GM19395 (cell line): ENCODE results near the gene CDKAL1.

Source experiments
- ATAC-seq: cut with Tn5 transposase; IDR thresholded peaks from one replicate; pipeline ENCODE4 v1.9.1; 2021; ENCODE audit warnings: mild to moderate bottlenecking, moderate library complexity; ENCODE audit not compliant: unreplicated experiment

The CDKAL1 gene

DNA sequence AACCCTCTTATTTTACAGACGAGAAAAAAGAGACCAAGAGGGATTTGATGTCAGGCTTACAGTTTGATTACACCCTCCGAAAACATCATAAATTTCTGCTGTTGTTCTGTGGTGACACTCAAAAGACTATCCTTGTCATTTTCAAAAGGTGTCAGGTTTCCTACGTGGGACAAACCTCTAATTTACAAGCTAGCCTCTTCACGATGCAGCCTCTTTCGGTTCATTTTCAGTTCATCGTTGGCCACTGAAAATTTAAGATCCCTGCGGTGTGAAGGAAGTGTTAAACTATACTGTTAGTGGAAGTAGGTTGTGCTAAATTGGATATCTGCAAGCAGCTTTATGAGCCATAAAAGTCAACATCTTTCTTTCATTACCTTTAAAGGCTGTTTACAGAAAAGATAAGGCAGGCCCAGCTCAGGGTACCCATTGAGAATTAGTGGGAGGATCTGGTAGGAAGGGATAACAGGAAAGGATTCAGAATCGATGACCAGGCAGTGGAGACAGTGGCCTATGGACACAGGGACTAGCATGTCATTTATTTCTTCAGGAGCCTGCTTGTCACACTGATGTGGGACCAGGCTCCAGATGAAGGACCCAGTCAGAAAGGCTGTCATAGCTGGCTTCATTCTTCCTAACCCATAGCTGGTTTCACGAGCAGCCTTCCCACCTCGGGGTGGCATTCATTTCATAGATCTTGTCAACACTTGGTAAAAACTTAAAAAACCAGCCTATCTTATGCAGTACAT, 730.2 kb downstream of the CDKAL1 start:
- peak; percentile 21 for ATAC-seq

DNA sequence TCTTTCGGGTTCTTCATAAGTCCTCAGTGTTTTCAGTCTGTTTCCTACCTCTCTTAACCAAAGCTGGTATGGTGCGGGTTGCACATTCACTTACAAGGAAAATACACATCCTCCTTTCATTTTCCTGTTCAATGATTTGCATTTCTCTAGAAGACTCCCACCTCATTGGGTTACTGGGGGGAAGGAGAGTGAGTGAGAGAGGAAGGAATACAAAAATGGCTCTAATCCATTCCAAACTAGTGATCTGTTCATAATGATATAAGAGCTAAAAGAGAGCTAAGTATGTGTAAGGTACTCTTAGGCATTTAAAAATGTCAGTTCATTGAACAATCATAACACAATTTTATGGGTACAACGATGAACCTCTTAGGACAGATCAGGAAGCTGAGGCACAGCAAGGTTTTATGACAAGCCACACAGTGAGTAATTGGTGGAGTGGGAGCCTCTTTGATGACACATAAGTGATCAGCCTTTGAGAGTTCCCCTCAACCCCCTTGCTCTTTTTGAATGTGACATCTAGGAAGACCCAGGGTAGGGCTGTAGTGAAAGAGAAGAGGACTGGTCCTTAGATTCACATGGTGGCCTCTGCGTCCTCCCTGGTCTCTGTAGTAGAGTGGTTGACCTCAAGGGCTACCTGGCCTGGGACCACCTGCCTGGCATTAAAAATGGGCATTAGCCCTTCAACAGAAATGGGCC, 730.9 kb downstream of the CDKAL1 start:
- no peak for ATAC-seq

GRCh38 chr6:21265730-21266044, 731.4 kb downstream of the CDKAL1 start:
- ATAC-seq: no peak

GRCh38 chr6:21270636-21271201, 736.5 kb downstream of the CDKAL1 start:
- ATAC-seq: no peak

- ATAC-seq: no peak
Measured at GRCh38 chr6:21271428-21272155, 737.3 kb downstream of the CDKAL1 start.

GRCh38 chr6:21273451-21273850, 739.2 kb downstream of the CDKAL1 start:
- ATAC-seq: no peak

DNA sequence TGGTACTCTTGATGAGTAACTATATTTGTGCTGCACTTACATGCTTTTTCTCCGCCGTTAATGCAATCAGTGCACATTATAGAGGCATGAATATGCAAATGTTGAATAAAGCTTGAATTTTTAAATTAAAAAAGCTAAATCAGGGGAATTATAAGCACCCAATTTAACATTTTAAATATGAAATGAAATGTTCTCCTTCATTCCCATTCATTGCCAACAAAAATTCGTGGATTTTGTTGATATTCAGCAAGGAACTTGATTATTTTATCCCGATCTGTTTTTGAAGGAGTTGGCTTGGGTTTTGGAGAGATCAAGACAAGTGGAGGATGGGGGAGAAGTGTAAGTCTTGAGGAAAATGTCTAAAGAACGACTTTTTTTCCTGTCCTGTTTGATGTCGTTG, 740.6 kb downstream of the CDKAL1 start:
- no peak for ATAC-seq

DNA sequence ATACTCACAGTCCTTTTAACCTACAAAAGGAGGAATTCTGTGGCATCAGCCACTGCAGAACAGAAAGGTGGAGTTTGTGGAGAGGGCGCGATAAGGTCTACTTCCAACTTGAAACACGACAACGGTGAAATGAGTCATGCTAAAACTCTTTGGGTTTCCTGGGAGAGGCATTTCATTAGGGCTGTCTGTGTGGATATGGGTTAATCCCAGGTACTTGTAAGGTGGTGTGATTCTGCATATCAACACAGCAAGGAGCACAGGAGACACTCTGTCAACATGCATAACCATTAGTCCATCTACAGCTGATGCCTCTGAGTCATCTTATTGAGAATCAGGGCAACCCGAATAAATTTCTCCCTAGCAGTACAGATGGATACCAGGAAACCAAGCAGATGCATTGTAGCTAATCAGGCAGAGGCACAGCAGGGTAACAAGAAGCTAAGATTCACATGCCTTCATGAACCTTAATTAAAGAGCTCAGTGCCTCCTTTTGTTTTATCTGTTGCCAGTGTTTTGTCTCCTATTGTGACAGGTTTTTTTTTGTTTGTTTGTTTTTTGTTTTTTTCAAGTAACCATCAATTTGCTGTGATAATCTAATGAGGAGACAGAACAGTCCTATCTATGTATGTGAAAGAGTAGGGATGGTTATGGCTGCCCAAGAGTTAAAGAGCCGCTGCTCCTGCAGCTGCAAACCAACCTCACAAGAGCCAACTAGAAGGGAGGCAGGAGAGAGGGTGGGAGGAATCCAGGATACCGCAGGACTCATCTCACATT, 743.5 kb downstream of the CDKAL1 start:
- ATAC-seq: no peak

GRCh38 chr6:21278375-21278745, 744.1 kb downstream of the CDKAL1 start:
- ATAC-seq: no peak

- ATAC-seq: no peak
Measured at GRCh38 chr6:21279619-21280018, 745.4 kb downstream of the CDKAL1 start.

- ATAC-seq: no peak
Measured at GRCh38 chr6:21281366-21281765, 747.1 kb downstream of the CDKAL1 start.
